ENCODE data around the gene GNB4. TPM values are rescaled to one million over a fixed set of nuclear protein-coding genes. Genes with fewer than 3 reads are reported as not detected.

The GNB4 gene
- polyA plus RNA-seq, 1 donor from 2014 or later = 42.8 TPM

GRCh38 chr3:179486806-179487205 lies 35.5 kb upstream of the GNB4 start:
- H3K9me2 ChIP-seq (ENCODE audit: insufficient read depth, low read length) = no peaks in the 10 kb centered on the region
- no peak overlapping the region for H3K4me2 ChIP-seq (ENCODE audit: low read length)
- H4K20me1 ChIP-seq (ENCODE audit: insufficient read depth) = no peaks in the 10 kb centered on the region
- no peaks in the 10 kb centered on the region for H3K27me3 ChIP-seq (ENCODE audit: insufficient read depth, low read depth, low read length)
- H3K9ac ChIP-seq (ENCODE audit: low read length) = no peak overlapping the region
- H3K79me2 ChIP-seq (replicated peaks; ENCODE audit: insufficient read depth, low read length) = no peaks in the 10 kb centered on the region
- H2AFZ ChIP-seq (ENCODE audit: low read depth, low read length) = no peak overlapping the region
- no peak overlapping the region for H3K27ac ChIP-seq (ENCODE audit: low read length)
- no peaks in the 10 kb centered on the region for H3K9me3 ChIP-seq (ENCODE audit: low read length)
- TF ChIP-seq REST (IDR thresholded peaks at IDR 0.05; ENCODE audit: borderline replicate concordance) (no peak), EP300 (conservative IDR thresholded peaks at IDR 0.05; ENCODE audit: poor library complexity, severe bottlenecking) (no peak)
- H3K4me3 ChIP-seq (ENCODE audit: low read length) = no peak overlapping the region
- H3F3A ChIP-seq (ENCODE audit: insufficient read depth, low read length, poor library complexity, severe bottlenecking) = no peaks in the 10 kb centered on the region
- H3K36me3 ChIP-seq (ENCODE audit: insufficient read depth, low read length) = no peaks in the 10 kb centered on the region

- Histone ChIP-seq H3K4me3 (ENCODE audit: low read length) (no peak overlapping the region), H3K27me3 (ENCODE audit: insufficient read depth, low read depth, low read length) (no peaks in the 10 kb centered on the region), H3K36me3 (ENCODE audit: insufficient read depth, low read length) (no peaks in the 10 kb centered on the region), H3K9ac (ENCODE audit: low read length) (no peak overlapping the region), H3K9me3 (ENCODE audit: low read length) (no peaks in the 10 kb centered on the region), H3K9me2 (ENCODE audit: insufficient read depth, low read length) (no peaks in the 10 kb centered on the region), H3K79me2 (replicated peaks; ENCODE audit: insufficient read depth, low read length) (no peaks in the 10 kb centered on the region), H2AFZ (ENCODE audit: low read depth, low read length) (no peak overlapping the region), H3K27ac (ENCODE audit: low read length) (no peak overlapping the region), H3K4me2 (ENCODE audit: low read length) (no peak overlapping the region), H3F3A (ENCODE audit: insufficient read depth, low read length, poor library complexity, severe bottlenecking) (no peaks in the 10 kb centered on the region), H4K20me1 (ENCODE audit: insufficient read depth) (no peaks in the 10 kb centered on the region)
- TF ChIP-seq EP300 (conservative IDR thresholded peaks at IDR 0.05; ENCODE audit: poor library complexity, severe bottlenecking) (no peak), TAF1 (IDR thresholded peaks at IDR 0.05; ENCODE audit: low read depth) (no peak), SMC3 (conservative IDR thresholded peaks at IDR 0.05; ENCODE audit: poor library complexity) (no peak), CTCF (IDR thresholded peaks at IDR 0.05; ENCODE audit: poor library complexity, severe bottlenecking) (no peak), POLR2AphosphoS5 (IDR thresholded peaks at IDR 0.05) (no peak), MXI1 (conservative IDR thresholded peaks at IDR 0.05; ENCODE audit: poor library complexity, severe bottlenecking) (no peak), REST (IDR thresholded peaks at IDR 0.05; ENCODE audit: borderline replicate concordance) (no peak), RAD21 (conservative IDR thresholded peaks at IDR 0.05) (no peak), EZH2 (IDR thresholded peaks at IDR 0.05; ENCODE audit: borderline replicate concordance, insufficient read depth, low read length, poor library complexity, severe bottlenecking) (no peak)
These were observed 31.6 kb upstream of the GNB4 start for GRCh38 chr3:179482857-179483256.
